Measurements from ENCODE around the gene ZNF534. TPM values are rescaled to one million over a fixed set of nuclear protein-coding genes. Genes with fewer than 3 reads are reported as not detected.

The ZNF534 gene
- total RNA-seq, 2 experiments from 2014 or later = not detected

Other genes with a start within 250 kb of the ZNF534 start
- 100 to 1,000 TPM; 223 to 225 TPM for gene PPP2R1A, start 239.1 kb upstream of the ZNF534 start, total RNA-seq
- gene ZNF766, start 159.6 kb upstream of the ZNF534 start, total RNA-seq = 10 to 100 TPM; 18.9 to 23.7 TPM
- 10 to 100 TPM; 15.2 to 15.7 TPM for gene ZNF480, start 132.0 kb upstream of the ZNF534 start, total RNA-seq
- gene ZNF610, start 92.9 kb upstream of the ZNF534 start, total RNA-seq = 1 to 10 TPM; 1.5 to 1.6 TPM
- 10 to 100 TPM; 15.0 to 17.6 TPM for gene ZNF880, start 59.2 kb upstream of the ZNF534 start, total RNA-seq
- gene ZNF528, start 31.3 kb upstream of the ZNF534 start, total RNA-seq = 10 to 100 TPM; 13.0 to 14.7 TPM
- gene ZNF578, start 24.4 kb downstream of the ZNF534 start, total RNA-seq = 1 to 10 TPM; 1.4 to 1.9 TPM
- 10 to 100 TPM; 47.0 to 50.0 TPM for gene ZNF808, start 98.5 kb downstream of the ZNF534 start, total RNA-seq
- 10 to 100 TPM; 34.3 to 35.8 TPM for gene ZNF701, start 141.1 kb downstream of the ZNF534 start, total RNA-seq
- gene ZNF83, start 209.2 kb downstream of the ZNF534 start, total RNA-seq = 10 to 100 TPM; 51.5 to 53.5 TPM

Data from activated CD8-positive, alpha-beta T cell treated with anti-CD3 and anti-CD28 coated beads, Interleukin-2, amount 10 ng/mL, durations not matched to agents 7 days and 5 days (primary cell).